Subcutaneous abdominal adipose tissue (tissue), 5 donors: ENCODE results near the gene SUSD4.

Source experiments
- H3K27ac ChIP-seq: one replicate; pipeline ENCODE4 v1.7.0; 2013; ENCODE audit warnings: low read depth, mild to moderate bottlenecking, inconsistent platforms, low read length, moderate library complexity
- H3K27me3 ChIP-seq, 5 donors: one replicate each; pipeline ENCODE4 v1.7.0; 2013; ENCODE audit warnings: low read length in 5 of 5, inconsistent platforms in 1 of 5; ENCODE audit not compliant: control insufficient read depth in 5 of 5, insufficient read depth in 4 of 5
- H3K36me3 ChIP-seq, 5 donors: one replicate each; pipeline ENCODE4 v1.7.0; 2013; ENCODE audit warnings: low read length in 5 of 5; ENCODE audit not compliant: control insufficient read depth in 5 of 5, insufficient read depth in 5 of 5
- H3K4me1 ChIP-seq, 5 donors: one replicate each; pipeline ENCODE4 v1.7.0; 2013; ENCODE audit warnings: low read length in 5 of 5, mild to moderate bottlenecking in 3 of 5, moderate library complexity in 1 of 5; ENCODE audit not compliant: control insufficient read depth in 5 of 5, insufficient read depth in 5 of 5
- H3K4me3 ChIP-seq, 5 donors: one replicate each; pipeline ENCODE4 v1.7.0; 2013; ENCODE audit warnings: low read length in 5 of 5, low read depth in 1 of 5
- H3K9ac ChIP-seq, 5 donors: one replicate each; pipeline ENCODE4 v1.7.0; 2013; ENCODE audit warnings: low read length in 5 of 5, mild to moderate bottlenecking in 4 of 5, moderate library complexity in 3 of 5
- H3K9me3 ChIP-seq, 5 donors: one replicate each; pipeline ENCODE4 v1.7.0; 2013; ENCODE audit warnings: low read length in 5 of 5; ENCODE audit not compliant: control insufficient read depth in 5 of 5
- donor health status: healthy.
- donor health status: healthy.
- donor health status: healthy.
- donor health status: healthy.
- donor health status: healthy.

Gene SUSD4

GRCh38 chr1:223344491-223344890 is 19.5 kb downstream of the SUSD4 start:
- H3K27ac ChIP-seq: no peak overlapping the region
- no peaks in the 10 kb centered on the region for H3K9me3 ChIP-seq
- no peak overlapping the region for H3K9ac ChIP-seq
- peaks cover 0 to 3% (median 2%) of the 10 kb centered on the region in 5 donors for H3K27me3 ChIP-seq
- H3K36me3 ChIP-seq: no peaks in the 10 kb centered on the region
- peaks cover 0 to 17% (median 0%) of the 10 kb centered on the region in 5 donors for H3K4me1 ChIP-seq
- H3K4me3 ChIP-seq: no peak overlapping the region

GRCh38 chr1:223343692-223344091 is 20.3 kb downstream of the SUSD4 start:
- no peaks in the 10 kb centered on the region for H3K9me3 ChIP-seq
- H3K9ac ChIP-seq: no peak overlapping the region
- peaks cover 0 to 3% (median 2%) of the 10 kb centered on the region in 5 donors for H3K27me3 ChIP-seq
- no peaks in the 10 kb centered on the region for H3K36me3 ChIP-seq
- no peak overlapping the region for H3K27ac ChIP-seq
- peaks cover 0 to 17% (median 0%) of the 10 kb centered on the region in 5 donors for H3K4me1 ChIP-seq
- H3K4me3 ChIP-seq: no peak overlapping the region

GRCh38 chr1:223341121-223341520 is 22.9 kb downstream of the SUSD4 start:
- peaks cover 0 to 13% (median 0%) of the 10 kb centered on the region in 5 donors for H3K4me1 ChIP-seq
- no peak overlapping the region for H3K27ac ChIP-seq

GRCh38 chr1:223340637-223341036 is 23.3 kb downstream of the SUSD4 start:
- H3K36me3 ChIP-seq: no peaks in the 10 kb centered on the region
- peaks cover 0 to 6% (median 2%) of the 10 kb centered on the region in 5 donors for H3K27me3 ChIP-seq
- peaks cover 0 to 8% (median 0%) of the 10 kb centered on the region in 5 donors for H3K4me1 ChIP-seq
- no peaks in the 10 kb centered on the region for H3K9me3 ChIP-seq
- no peak overlapping the region for H3K4me3 ChIP-seq
- no peak overlapping the region for H3K9ac ChIP-seq
- H3K27ac ChIP-seq: no peak overlapping the region

More at GRCh38 chr1:223341121-223341520, 22.9 kb downstream of the SUSD4 start:
- H3K9ac ChIP-seq: no peak overlapping the region
- H3K9me3 ChIP-seq: no peaks in the 10 kb centered on the region
- H3K36me3 ChIP-seq: no peaks in the 10 kb centered on the region
- no peak overlapping the region for H3K4me3 ChIP-seq
- H3K27me3 ChIP-seq: peaks cover 0 to 6% (median 2%) of the 10 kb centered on the region in 5 donors

- Histone ChIP-seq H3K9me3 (no peaks in the 10 kb centered on the region), H3K27me3 (peaks cover 0 to 6% (median 2%) of the 10 kb centered on the region in 5 donors), H3K36me3 (no peaks in the 10 kb centered on the region), H3K9ac (no peak overlapping the region), H3K27ac (no peak overlapping the region), H3K4me3 (no peak overlapping the region), H3K4me1 (peaks cover 0 to 5% (median 0%) of the 10 kb centered on the region in 5 donors)
Observed at GRCh38 chr1:223339861-223340260, 24.1 kb downstream of the SUSD4 start.

GRCh38 chr1:223338811-223339746 is 24.9 kb downstream of the SUSD4 start:
- H3K9ac ChIP-seq: no peak overlapping the region
- H3K4me1 ChIP-seq: peaks cover 0 to under 1% (median 0%) of the 10 kb centered on the region in 5 donors
- no peak overlapping the region for H3K4me3 ChIP-seq
- H3K36me3 ChIP-seq: no peaks in the 10 kb centered on the region
- peaks cover 0 to 6% (median 0%) of the 10 kb centered on the region in 5 donors for H3K27me3 ChIP-seq
- no peak overlapping the region for H3K27ac ChIP-seq
- no peaks in the 10 kb centered on the region for H3K9me3 ChIP-seq

- H3K9ac ChIP-seq: no peak overlapping the region
- H3K4me3 ChIP-seq: no peak overlapping the region
- H3K4me1 ChIP-seq: no peaks in the 10 kb centered on the region
- H3K27ac ChIP-seq: no peak overlapping the region
- H3K27me3 ChIP-seq: peaks cover 0 to 11% (median 2%) of the 10 kb centered on the region in 5 donors
- no peaks in the 10 kb centered on the region for H3K9me3 ChIP-seq
- H3K36me3 ChIP-seq: no peaks in the 10 kb centered on the region
Observed at GRCh38 chr1:223337174-223337869, 26.7 kb downstream of the SUSD4 start.

- Histone ChIP-seq H3K9ac (no peak overlapping the region), H3K4me3 (no peak overlapping the region), H3K4me1 (no peaks in the 10 kb centered on the region), H3K9me3 (no peaks in the 10 kb centered on the region), H3K27me3 (peaks cover 0 to 8% (median 0%) of the 10 kb centered on the region in 5 donors), H3K36me3 (no peaks in the 10 kb centered on the region), H3K27ac (no peak overlapping the region)
Observed at GRCh38 chr1:223334156-223334555, 29.8 kb downstream of the SUSD4 start.

- no peaks in the 10 kb centered on the region for H3K4me1 ChIP-seq
- H3K27me3 ChIP-seq: peaks cover 0 to 5% (median 0%) of the 10 kb centered on the region in 5 donors
- no peak overlapping the region for H3K9ac ChIP-seq
- no peaks in the 10 kb centered on the region for H3K36me3 ChIP-seq
- H3K4me3 ChIP-seq: no peak overlapping the region
- H3K9me3 ChIP-seq: no peaks in the 10 kb centered on the region
- H3K27ac ChIP-seq: no peak overlapping the region
Observed at GRCh38 chr1:223332997-223333396, 31.0 kb downstream of the SUSD4 start.

GRCh38 chr1:223331929-223332328 is 32.0 kb downstream of the SUSD4 start:
- Histone ChIP-seq H3K9ac (no peak overlapping the region), H3K36me3 (no peaks in the 10 kb centered on the region), H3K4me1 (no peaks in the 10 kb centered on the region), H3K4me3 (no peak overlapping the region), H3K27me3 (peaks cover 0 to 5% (median 0%) of the 10 kb centered on the region in 5 donors), H3K9me3 (no peaks in the 10 kb centered on the region), H3K27ac (no peak overlapping the region)
